Esophagus muscularis mucosa (tissue), 4 donors: ENCODE measurements around the gene ARHGEF5. TPM values are rescaled to one million over a fixed set of nuclear protein-coding genes. Genes with fewer than 3 reads are reported as not detected.

Source experiments
- DNase-seq: peaks from one replicate; pipeline ENCODE4 v3.0.0-alpha.2; 2017; ENCODE audit errors: extremely low spot score
- H3K27ac ChIP-seq, 4 donors: fragments of 200-600 bp; sonication (generic); replicated peaks in 1 of 4; 1 replicate in 3 of 4; 2 replicates in 1 of 4; pipeline ENCODE4 v1.5.1; 2016 to 2019; ENCODE audit warnings: mild to moderate bottlenecking in 1 of 4
- H3K27me3 ChIP-seq, 4 donors: fragments of 200-600 bp; sonication (generic); one replicate each; pipeline versions ENCODE4 v1.5.1 to v1.6.0; 2016 to 2019
- H3K36me3 ChIP-seq, 4 donors: fragments of 200-600 bp; sonication (generic); one replicate each; pipeline ENCODE4 v1.5.1; 2016 to 2019
- H3K4me1 ChIP-seq, 4 donors: fragments of 200-600 bp; sonication (generic); one replicate each; pipeline ENCODE4 v1.5.1; 2016 to 2019
- H3K4me3 ChIP-seq, 4 donors: fragments of 200-600 bp; sonication (generic); 1 replicate in 2 of 4; 2 replicates in 2 of 4; pipeline ENCODE4 v1.5.1; 2016 to 2019; ENCODE audit warnings: mild to moderate bottlenecking in 4 of 4, moderate library complexity in 1 of 4
- H3K9me3 ChIP-seq, 4 donors: fragments of 200-600 bp; sonication (generic); 1 replicate in 3 of 4; 2 replicates in 1 of 4; pipeline ENCODE4 v1.5.1; 2016 to 2019
- EP300 ChIP-seq: sonication (generic); formaldehyde crosslinking; IDR thresholded peaks from one replicate; pipeline ENCODE4 v1.6.1; 2017; ENCODE audit warnings: antibody characterized with exemption
- POLR2A ChIP-seq: fragments of 450-650 bp; IDR thresholded peaks from one replicate; pipeline ENCODE4 v1.6.1; 2017; ENCODE audit warnings: antibody characterized with exemption, moderate library complexity, mild to moderate bottlenecking, low read depth
- POLR2AphosphoS5 ChIP-seq, 2 donors: sonication (generic); formaldehyde crosslinking; IDR thresholded peaks; one replicate each; pipeline ENCODE4 v1.6.1; 2017; ENCODE audit warnings: antibody characterized with exemption in 2 of 2
- WGBS: methylation state at CpG from one replicate; pipeline ENCODE4 v1.1.5; 2018; 5-methylcytosine and 5-hydroxymethylcytosine counted together
- intact Hi-C: fragments of 100-400 bp; cut with DNase I; formaldehyde crosslinking; loops from one replicate; pipeline ENCODE4 v1.15.1; 2023
- total RNA-seq, 4 donors: library from RNA; depleted of rRNA; stranded (reverse); fragments of >200 nt; gene quantifications; one replicate each; pipeline versions ENCODE4 v1.1.0 to v1.2.1, GENCODE V29; 2016
- TF ChIP-seq, protein P1 (sequence below), 3 experiments: fragments of 200-600 bp in 2 of 3; fragments of 450-650 bp in 1 of 3; sonication (generic) in 2 of 3; IDR thresholded peaks; one replicate each; pipeline ENCODE4 v1.5.1; 2017 to 2019; ENCODE audit warnings: antibody characterized with exemption in 3 of 3, mild to moderate bottlenecking in 2 of 3, moderate library complexity in 1 of 3

ARHGEF5 gene
- total RNA-seq, 4 donors from 2014 or later, result 4.6 to 11.8 (median 8.9) TPM

DNA sequence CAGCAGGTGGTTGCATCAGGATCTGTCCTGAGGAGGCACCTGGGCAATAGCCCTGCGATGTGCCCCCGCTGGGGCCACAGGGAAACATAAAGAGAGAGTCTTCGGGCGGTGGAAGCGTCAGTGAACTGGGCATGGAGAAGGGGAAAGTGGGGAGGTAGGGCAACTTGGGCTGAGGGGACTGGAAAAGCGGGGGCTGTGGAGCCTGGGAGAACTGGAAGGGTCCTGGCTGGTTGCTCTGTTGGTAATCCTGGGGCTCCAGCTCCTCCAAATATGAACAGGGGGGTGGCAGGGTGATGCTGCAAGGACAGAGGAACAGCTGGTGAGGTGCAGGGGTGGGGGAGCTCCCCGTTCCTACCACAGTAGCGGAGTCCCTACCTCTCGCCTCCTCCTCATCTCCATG is 43.1 kb downstream of the ARHGEF5 start:
- intact Hi-C loops, result loop anchor here (10.0 kb wide), 1 partner anchor 223 kb away; no protein-coding TSS in a partner anchor
- DNase-seq, result no peak
- no peak for TF ChIP-seq POLR2A
- TF ChIP-seq, protein P1, sequence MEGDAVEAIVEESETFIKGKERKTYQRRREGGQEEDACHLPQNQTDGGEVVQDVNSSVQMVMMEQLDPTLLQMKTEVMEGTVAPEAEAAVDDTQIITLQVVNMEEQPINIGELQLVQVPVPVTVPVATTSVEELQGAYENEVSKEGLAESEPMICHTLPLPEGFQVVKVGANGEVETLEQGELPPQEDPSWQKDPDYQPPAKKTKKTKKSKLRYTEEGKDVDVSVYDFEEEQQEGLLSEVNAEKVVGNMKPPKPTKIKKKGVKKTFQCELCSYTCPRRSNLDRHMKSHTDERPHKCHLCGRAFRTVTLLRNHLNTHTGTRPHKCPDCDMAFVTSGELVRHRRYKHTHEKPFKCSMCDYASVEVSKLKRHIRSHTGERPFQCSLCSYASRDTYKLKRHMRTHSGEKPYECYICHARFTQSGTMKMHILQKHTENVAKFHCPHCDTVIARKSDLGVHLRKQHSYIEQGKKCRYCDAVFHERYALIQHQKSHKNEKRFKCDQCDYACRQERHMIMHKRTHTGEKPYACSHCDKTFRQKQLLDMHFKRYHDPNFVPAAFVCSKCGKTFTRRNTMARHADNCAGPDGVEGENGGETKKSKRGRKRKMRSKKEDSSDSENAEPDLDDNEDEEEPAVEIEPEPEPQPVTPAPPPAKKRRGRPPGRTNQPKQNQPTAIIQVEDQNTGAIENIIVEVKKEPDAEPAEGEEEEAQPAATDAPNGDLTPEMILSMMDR (IDR thresholded peaks at IDR 0.05), result no peak
- TF ChIP-seq EP300, result no peak
- no peak for TF ChIP-seq POLR2AphosphoS5 (IDR thresholded peaks at IDR 0.05)
- Histone ChIP-seq H3K4me3 (no peak overlapping the region), H3K9me3 (no peaks in the 10 kb centered on the region), H3K27ac (no peak overlapping the region), H3K36me3 (no peaks in the 10 kb centered on the region), H3K4me1 (no peaks in the 10 kb centered on the region), H3K27me3 (no peaks in the 10 kb centered on the region)
- 79% methylated on average over 9 of the region's 9 CpGs for WGBS

GRCh38 chr7:144398911-144399310 is 43.7 kb downstream of the ARHGEF5 start:
- H3K27ac ChIP-seq, result no peak overlapping the region
- H3K36me3 ChIP-seq, result no peaks in the 10 kb centered on the region
- 78% methylated on average over 6 of the region's 6 CpGs for WGBS
- no peaks in the 10 kb centered on the region for H3K27me3 ChIP-seq
- intact Hi-C loops, result loop anchor here (10.0 kb wide), 1 partner anchor 224 kb away; no protein-coding TSS in a partner anchor
- no peak for TF ChIP-seq EP300
- no peak for TF ChIP-seq POLR2A
- no peak for TF ChIP-seq POLR2AphosphoS5 (IDR thresholded peaks at IDR 0.05)
- TF ChIP-seq, protein P1 (IDR thresholded peaks at IDR 0.05), result no peak
- DNase-seq, result no peak
- H3K9me3 ChIP-seq, result no peaks in the 10 kb centered on the region
- no peak overlapping the region for H3K4me3 ChIP-seq
- no peaks in the 10 kb centered on the region for H3K4me1 ChIP-seq

DNA sequence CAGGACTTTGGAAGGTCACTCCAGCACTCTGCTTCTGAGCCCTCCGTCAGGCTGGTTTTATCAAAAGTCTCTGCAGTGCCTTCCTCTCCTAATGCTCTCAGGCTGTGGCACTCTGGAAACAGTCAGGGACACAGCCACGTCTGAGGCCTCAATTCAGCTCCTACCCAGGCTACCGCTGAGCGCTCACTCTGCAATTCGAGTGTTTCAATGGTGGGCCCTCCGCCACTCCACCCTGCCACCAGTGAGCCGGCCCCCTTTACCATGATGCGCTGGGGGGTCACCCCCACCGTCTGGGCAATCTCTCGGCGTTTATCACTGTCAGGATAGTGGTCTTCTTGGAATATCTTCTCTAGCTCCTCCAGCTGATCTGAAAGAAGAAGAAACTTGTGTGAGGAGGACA is 44.7 kb downstream of the ARHGEF5 start:
- intact Hi-C loops, result loop anchor here (10.0 kb wide), 1 partner anchor 225 kb away; no protein-coding TSS in a partner anchor
- Histone ChIP-seq H3K9me3 (no peaks in the 10 kb centered on the region), H3K36me3 (no peaks in the 10 kb centered on the region), H3K4me1 (no peaks in the 10 kb centered on the region), H3K4me3 (no peak overlapping the region), H3K27ac (no peak overlapping the region), H3K27me3 (no peaks in the 10 kb centered on the region)
- no peak for DNase-seq
- WGBS, result 86% methylated on average over 11 of the region's 11 CpGs
- TF ChIP-seq EP300, result no peak
- TF ChIP-seq, protein P1 (IDR thresholded peaks at IDR 0.05), result no peak

DNA sequence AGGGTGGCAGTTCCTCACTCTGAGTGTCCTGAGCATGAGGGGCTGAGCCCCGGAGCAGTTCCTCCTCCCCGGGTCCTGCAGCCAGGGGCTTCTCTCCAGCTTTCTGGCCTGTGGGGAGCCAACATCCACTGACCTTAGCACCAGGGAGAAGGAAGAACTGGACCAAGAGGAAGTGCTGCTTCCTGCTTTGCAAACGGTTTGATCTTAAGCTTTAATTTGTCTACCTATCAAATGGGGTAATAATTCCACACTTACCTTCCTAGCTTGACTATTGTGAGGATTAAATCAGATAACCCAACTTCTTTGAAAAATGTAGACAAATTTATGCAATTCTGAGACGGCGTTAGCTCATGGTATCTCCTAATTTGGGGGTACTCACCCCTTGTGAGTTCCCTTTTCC is 46.3 kb downstream of the ARHGEF5 start:
- 73% methylated on average over 4 of the region's 5 CpGs for WGBS
- H3K27me3 ChIP-seq, result no peaks in the 10 kb centered on the region
- intact Hi-C loops, result no loop called here
- TF ChIP-seq POLR2AphosphoS5 (IDR thresholded peaks at IDR 0.05) (no peak), EP300 (no peak), POLR2A (no peak)
- TF ChIP-seq, protein P1 (IDR thresholded peaks at IDR 0.05), result no peak
- no peaks in the 10 kb centered on the region for H3K4me1 ChIP-seq
- H3K36me3 ChIP-seq, result no peaks in the 10 kb centered on the region
- H3K27ac ChIP-seq, result no peak overlapping the region
- H3K9me3 ChIP-seq, result no peaks in the 10 kb centered on the region
- DNase-seq, result no peak
- no peak overlapping the region for H3K4me3 ChIP-seq

DNA sequence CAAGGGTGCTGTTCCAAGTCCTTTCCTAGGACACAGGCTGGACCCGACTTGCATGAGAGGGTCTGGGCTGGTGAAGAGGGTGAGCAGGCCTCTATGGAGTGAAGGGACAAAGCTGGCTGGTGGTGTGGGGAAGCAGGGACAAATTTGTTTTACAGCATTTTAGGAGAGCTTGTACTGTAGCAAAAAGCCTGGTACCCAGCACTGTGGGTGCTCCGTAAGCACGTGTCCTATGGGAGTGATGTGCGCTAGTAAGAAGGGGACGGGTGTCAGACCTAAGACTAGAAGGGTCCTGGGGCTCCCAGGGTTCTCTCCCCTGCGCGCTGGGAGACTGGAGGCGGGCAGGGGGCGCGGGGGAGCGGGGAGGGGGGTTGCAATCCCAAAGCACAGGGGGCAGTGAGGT is 47.9 kb downstream of the ARHGEF5 start:
- H3K4me1 ChIP-seq, result no peaks in the 10 kb centered on the region
- no peak overlapping the region for H3K27ac ChIP-seq
- H3K36me3 ChIP-seq, result no peaks in the 10 kb centered on the region
- intact Hi-C loops, result no loop called here
- H3K27me3 ChIP-seq, result no peaks in the 10 kb centered on the region
- DNase-seq, result no peak
- TF ChIP-seq, protein P1 (IDR thresholded peaks at IDR 0.05), result no peak
- TF ChIP-seq POLR2AphosphoS5 (IDR thresholded peaks at IDR 0.05), result no peak
- no peak for TF ChIP-seq POLR2A
- no peak for TF ChIP-seq EP300
- no peaks in the 10 kb centered on the region for H3K9me3 ChIP-seq
- no peak overlapping the region for H3K4me3 ChIP-seq
- WGBS, result 89% methylated on average over 11 of the region's 11 CpGs
